Esophagus squamous epithelium (tissue), 5 donors: ENCODE data around the gene DIRAS1. TPM values are rescaled to one million over a fixed set of nuclear protein-coding genes. Genes with fewer than 3 reads are reported as not detected.

Experiments
- DNase-seq: peaks from one replicate; lab custom pipeline; 2025; lab: John Stamatoyannopoulos, UW
- H3K27ac ChIP-seq, 4 donors: fragments of 200-600 bp; sonication (generic); one replicate each; pipeline ENCODE4 v1.5.1; 2016 to 2019; ENCODE audit warnings: mild to moderate bottlenecking in 1 of 4
- H3K27me3 ChIP-seq, 4 donors: fragments of 200-600 bp; sonication (generic); 1 replicate in 3 of 4; 2 replicates in 1 of 4; pipeline versions ENCODE4 v1.5.1 to v1.6.0; 2017 to 2021; ENCODE audit warnings: antibody characterized with exemption in 1 of 4
- H3K36me3 ChIP-seq, 3 donors: fragments of 200-600 bp; sonication (generic); one replicate each; pipeline ENCODE4 v1.5.1; 2016 to 2019
- H3K4me1 ChIP-seq, 3 donors: fragments of 200-600 bp; sonication (generic); one replicate each; pipeline ENCODE4 v1.5.1; 2017 to 2019
- H3K4me3 ChIP-seq, 4 donors: fragments of 200-600 bp; sonication (generic); 1 replicate in 3 of 4; 2 replicates in 1 of 4; pipeline ENCODE4 v1.5.1; 2016 to 2019; ENCODE audit warnings: mild to moderate bottlenecking in 2 of 4, moderate library complexity in 1 of 4
- H3K9me3 ChIP-seq, 3 donors: fragments of 200-600 bp; sonication (generic); one replicate each; pipeline ENCODE4 v1.5.1; 2016 to 2019
- POLR2A ChIP-seq, 4 donors: fragments of 450-650 bp; IDR thresholded peaks; one replicate each; pipeline ENCODE4 v1.6.1; 2017; ENCODE audit warnings: antibody characterized with exemption in 4 of 4, mild to moderate bottlenecking in 4 of 4, moderate library complexity in 3 of 4
- WGBS, 2 donors: methylation state at CpG; one replicate each; pipeline ENCODE4 v1.1.5; 2018; 5-methylcytosine and 5-hydroxymethylcytosine counted together
- intact Hi-C: fragments of 100-400 bp; cut with DNase I; formaldehyde crosslinking; loops from one replicate; pipeline ENCODE4 v1.15.0; 2022
- total RNA-seq, 4 donors: library from RNA; depleted of rRNA; stranded (reverse); fragments of >200 nt; gene quantifications; one replicate each; pipeline ENCODE4 v1.1.0, GENCODE V29; 2016
- TF ChIP-seq, protein P1 (sequence below), 6 experiments: fragments of 450-650 bp in 4 of 6; fragments of 200-600 bp in 2 of 6; sonication (generic) in 2 of 6; IDR thresholded peaks; one replicate each; pipeline ENCODE4 v1.5.1; 2016 to 2019; ENCODE audit warnings: antibody characterized with exemption in 6 of 6, mild to moderate bottlenecking in 4 of 6, moderate library complexity in 4 of 6
- donor health status: DM: yes; HTN: yes; CAD: no.

Gene DIRAS1
- total RNA-seq, 4 donors from 2014 or later, result 0.61 to 2.2 (median 1.4) TPM

DNA sequence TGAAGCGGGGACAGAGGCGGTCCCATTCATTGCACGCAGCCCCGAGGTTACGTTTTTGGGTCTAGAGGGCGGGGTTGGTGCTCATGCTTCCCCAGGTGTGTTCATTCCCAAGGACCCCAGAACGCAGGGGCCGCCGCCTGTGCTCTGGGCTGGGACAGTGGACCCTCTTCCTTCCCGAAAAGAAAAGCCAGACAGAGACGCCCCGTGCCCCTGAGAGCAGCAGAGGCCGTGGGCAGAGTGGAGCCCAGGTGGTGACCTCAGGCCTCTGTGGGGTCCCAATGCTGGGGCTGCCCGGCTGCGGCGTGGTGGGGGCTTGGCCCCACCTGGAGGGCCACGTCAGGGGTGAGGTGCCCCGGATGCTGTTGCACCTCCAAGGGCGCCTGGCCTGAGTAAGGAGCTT is 46.5 kb upstream of the DIRAS1 start:
- DNase-seq, result no peak
- TF ChIP-seq, protein P1, sequence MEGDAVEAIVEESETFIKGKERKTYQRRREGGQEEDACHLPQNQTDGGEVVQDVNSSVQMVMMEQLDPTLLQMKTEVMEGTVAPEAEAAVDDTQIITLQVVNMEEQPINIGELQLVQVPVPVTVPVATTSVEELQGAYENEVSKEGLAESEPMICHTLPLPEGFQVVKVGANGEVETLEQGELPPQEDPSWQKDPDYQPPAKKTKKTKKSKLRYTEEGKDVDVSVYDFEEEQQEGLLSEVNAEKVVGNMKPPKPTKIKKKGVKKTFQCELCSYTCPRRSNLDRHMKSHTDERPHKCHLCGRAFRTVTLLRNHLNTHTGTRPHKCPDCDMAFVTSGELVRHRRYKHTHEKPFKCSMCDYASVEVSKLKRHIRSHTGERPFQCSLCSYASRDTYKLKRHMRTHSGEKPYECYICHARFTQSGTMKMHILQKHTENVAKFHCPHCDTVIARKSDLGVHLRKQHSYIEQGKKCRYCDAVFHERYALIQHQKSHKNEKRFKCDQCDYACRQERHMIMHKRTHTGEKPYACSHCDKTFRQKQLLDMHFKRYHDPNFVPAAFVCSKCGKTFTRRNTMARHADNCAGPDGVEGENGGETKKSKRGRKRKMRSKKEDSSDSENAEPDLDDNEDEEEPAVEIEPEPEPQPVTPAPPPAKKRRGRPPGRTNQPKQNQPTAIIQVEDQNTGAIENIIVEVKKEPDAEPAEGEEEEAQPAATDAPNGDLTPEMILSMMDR (IDR thresholded peaks at IDR 0.05), result no peak
- TF ChIP-seq POLR2A (IDR thresholded peaks at IDR 0.05), result no peak
- Histone ChIP-seq H3K4me3 (no peak overlapping the region), H3K36me3 (peaks cover 21 to 80% (median 43%) of the 10 kb centered on the region in 3 donors), H3K27me3 (no peaks in the 10 kb centered on the region), H3K4me1 (peaks cover 0 to 38% (median 16%) of the 10 kb centered on the region in 3 donors), H3K9me3 (no peaks in the 10 kb centered on the region), H3K27ac (no peak overlapping the region)
- WGBS, 2 donors, result no CpG with 5 or more reads among the region's 19 CpGs
- intact Hi-C loops, result no loop called here

DNA sequence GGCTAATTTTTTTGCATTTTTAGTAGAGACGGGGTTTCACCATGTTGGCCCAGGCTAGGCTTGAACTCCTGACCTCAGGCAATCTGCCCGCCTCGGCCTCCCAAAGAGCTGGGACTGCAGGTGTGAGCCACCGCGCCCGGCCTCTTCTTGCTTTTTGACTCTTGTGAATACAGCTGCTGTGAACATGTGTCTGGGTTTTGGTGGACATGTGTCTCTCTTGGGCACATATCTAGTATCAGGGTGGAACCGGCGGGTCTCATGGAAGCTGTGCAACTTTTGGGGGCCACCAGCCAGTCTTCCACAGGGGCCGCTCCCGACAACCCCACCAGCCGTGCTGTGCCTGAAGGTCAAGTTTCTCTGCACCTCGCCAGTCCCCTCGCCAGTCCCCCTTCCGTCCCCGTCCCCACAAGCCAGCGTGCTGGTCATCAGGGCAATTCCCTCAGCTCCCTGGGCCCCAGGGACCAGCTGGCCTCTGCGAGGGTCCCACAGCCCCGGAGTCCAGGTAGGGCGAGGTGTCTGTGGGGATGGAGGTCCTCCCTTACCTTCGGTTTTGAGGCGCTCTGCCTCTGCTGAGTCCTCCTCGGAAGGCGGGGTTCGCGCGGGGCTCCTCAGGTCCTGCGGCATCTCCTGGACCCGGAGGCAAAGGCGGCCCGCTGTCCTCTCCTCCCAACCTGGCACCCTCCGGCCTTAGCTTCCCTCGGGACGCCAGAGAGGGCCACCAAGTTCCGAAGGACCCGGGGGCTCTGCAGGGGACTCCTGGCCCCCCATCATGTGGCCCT is 45.6 kb upstream of the DIRAS1 start:
- peaks cover 0 to 31% (median 15%) of the 10 kb centered on the region in 3 donors for H3K4me1 ChIP-seq
- H3K27ac ChIP-seq, result no peak overlapping the region
- intact Hi-C loops, result no loop called here
- WGBS, 2 donors, result 93 to 95% methylated on average over 9 to 19 of the region's 35 CpGs
- H3K27me3 ChIP-seq, result no peaks in the 10 kb centered on the region
- no peaks in the 10 kb centered on the region for H3K9me3 ChIP-seq
- TF ChIP-seq, protein P1 (IDR thresholded peaks at IDR 0.05), result no peak
- TF ChIP-seq POLR2A (IDR thresholded peaks at IDR 0.05), result no peak
- no peak for DNase-seq
- no peak overlapping the region for H3K4me3 ChIP-seq
- peaks cover 21 to 85% (median 52%) of the 10 kb centered on the region in 3 donors for H3K36me3 ChIP-seq

DNA sequence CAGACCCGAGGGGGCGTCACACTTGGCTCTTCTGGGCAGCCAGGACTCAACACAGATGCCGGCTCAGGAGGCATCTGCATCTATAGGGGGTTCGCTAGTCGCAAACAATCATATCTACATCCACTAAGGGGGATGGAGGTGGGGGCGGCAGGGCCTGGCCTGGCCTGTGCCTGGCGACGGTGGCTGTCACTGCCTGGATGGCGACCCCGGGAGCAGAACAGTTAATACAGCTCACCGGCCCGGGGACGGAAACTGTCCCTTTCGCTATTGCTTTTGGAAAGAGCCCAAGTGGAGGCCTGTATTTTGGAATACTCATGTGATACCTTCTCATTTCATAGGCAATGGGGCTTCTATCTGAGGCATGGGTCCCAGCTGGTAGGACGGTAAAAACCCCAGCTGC is 44.2 kb upstream of the DIRAS1 start:
- Histone ChIP-seq H3K27me3 (no peaks in the 10 kb centered on the region), H3K4me3 (no peak overlapping the region), H3K9me3 (no peaks in the 10 kb centered on the region), H3K27ac (no peak overlapping the region), H3K36me3 (peaks cover 31 to 92% (median 58%) of the 10 kb centered on the region in 3 donors), H3K4me1 (peaks cover 0 to 16% (median 6%) of the 10 kb centered on the region in 3 donors)
- TF ChIP-seq POLR2A (IDR thresholded peaks at IDR 0.05), result no peak
- TF ChIP-seq, protein P1 (IDR thresholded peaks at IDR 0.05), result no peak
- intact Hi-C loops, result no loop called here
- 80 to 93% methylated on average over 3 to 10 of the region's 15 CpGs for WGBS, 2 donors
- no peak for DNase-seq

DNA sequence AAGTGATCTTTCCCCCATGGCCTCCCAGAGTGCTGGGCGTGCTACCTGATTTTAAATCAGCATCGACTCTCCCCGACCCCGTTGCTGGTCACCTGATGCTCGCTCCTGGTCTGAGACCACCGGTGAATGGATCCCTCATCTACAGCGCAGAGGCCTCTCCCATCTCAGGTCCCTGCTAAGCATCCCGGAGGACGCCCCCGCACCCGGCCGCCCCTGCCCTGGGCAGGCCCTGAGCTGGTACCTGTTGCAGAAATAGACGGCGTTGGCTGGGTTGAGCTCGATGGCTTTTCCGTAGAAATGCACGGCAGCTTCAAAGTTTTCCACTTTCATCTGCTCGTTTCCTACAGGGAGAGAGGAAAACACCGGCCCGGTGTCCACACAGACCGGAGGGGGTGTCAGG is 43.8 kb upstream of the DIRAS1 start:
- Histone ChIP-seq H3K9me3 (no peaks in the 10 kb centered on the region), H3K4me3 (no peak overlapping the region), H3K4me1 (peaks cover 0 to 12% (median 5%) of the 10 kb centered on the region in 3 donors), H3K27ac (no peak overlapping the region), H3K27me3 (no peaks in the 10 kb centered on the region), H3K36me3 (peaks cover 31 to 94% (median 58%) of the 10 kb centered on the region in 3 donors)
- WGBS, 2 donors, result 92 to 94% methylated on average over 6 to 7 of the region's 21 CpGs
- no peak for DNase-seq
- intact Hi-C loops, result no loop called here
- no peak for TF ChIP-seq POLR2A (IDR thresholded peaks at IDR 0.05)
- TF ChIP-seq, protein P1 (IDR thresholded peaks at IDR 0.05), result no peak

DNA sequence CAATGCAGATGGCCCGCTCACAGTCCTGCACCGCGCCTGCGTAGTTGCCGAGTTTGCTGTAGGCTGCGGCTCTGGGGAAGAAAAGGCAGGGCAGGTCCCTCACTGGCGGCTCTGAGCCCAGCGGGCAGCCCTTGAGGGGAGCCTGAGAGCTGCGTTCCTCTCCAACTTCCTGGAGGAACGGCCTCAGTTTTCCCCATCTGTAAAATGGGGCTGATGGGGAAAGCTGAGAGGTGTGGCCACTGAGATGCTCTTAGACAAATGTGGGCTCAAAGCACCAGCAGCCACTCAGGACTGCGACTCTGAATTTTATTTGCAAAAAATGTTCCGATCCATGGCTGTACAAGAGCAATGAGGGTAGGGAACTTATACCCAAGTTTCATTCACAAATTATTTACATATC is 42.5 kb upstream of the DIRAS1 start:
- H3K36me3 ChIP-seq, result peaks cover 31 to 100% (median 55%) of the 10 kb centered on the region in 3 donors
- 87 to 97% methylated on average over 7 to 12 of the region's 12 CpGs for WGBS, 2 donors
- no peak overlapping the region for H3K4me3 ChIP-seq
- no peaks in the 10 kb centered on the region for H3K4me1 ChIP-seq
- intact Hi-C loops, result no loop called here
- H3K27ac ChIP-seq, result no peak overlapping the region
- no peak for DNase-seq
- no peaks in the 10 kb centered on the region for H3K27me3 ChIP-seq
- TF ChIP-seq POLR2A (IDR thresholded peaks at IDR 0.05), result no peak
- TF ChIP-seq, protein P1 (IDR thresholded peaks at IDR 0.05), result no peak
- H3K9me3 ChIP-seq, result no peaks in the 10 kb centered on the region
